Measurements from ENCODE around the gene FHIT. TPM values are rescaled to one million over a fixed set of nuclear protein-coding genes. Genes with fewer than 3 reads are reported as not detected.
"Not testable (repeated sequence)": the region's sequence is repeated elsewhere in the genome, so short reads cannot be mapped to it uniquely, and the experiment has no call there.

Gene FHIT
- total RNA-seq, 4 donors from 2014 or later = 4.6 to 6.1 (median 5.7) TPM

- intact Hi-C loops (cut with DNase I) = no loop called here
- TF ChIP-seq POLR2A (IDR thresholded peaks at IDR 0.05; ENCODE audit: low read depth) = no peak
- TF ChIP-seq EP300 (IDR thresholded peaks at IDR 0.05) = no peak
- no peak for TF ChIP-seq POLR2AphosphoS5 (IDR thresholded peaks at IDR 0.05)
- no peak for TF ChIP-seq CTCF (IDR thresholded peaks at IDR 0.05)
- WGBS = 96% methylated on average over 3 of the region's 3 CpGs
- Histone ChIP-seq H3K4me1 (no peaks in the 10 kb centered on the region), H3K27ac (replicated peaks in 1 of 4) (no peak overlapping the region), H3K36me3 (no peaks in the 10 kb centered on the region), H3K4me3 (no peak overlapping the region), H3K27me3 (no peaks in the 10 kb centered on the region), H3K9me3 (peaks cover 0 to 9% (median 2%) of the 10 kb centered on the region in 4 donors)
- DNase-seq (ENCODE audit: extremely low spot score) = no peak
These were observed 260.9 kb downstream of the FHIT start for GRCh38 chr3:60990442-60990730.

- DNase-seq (ENCODE audit: extremely low spot score) = no peak
- 76% methylated on average over 11 of the region's 11 CpGs for WGBS
- TF ChIP-seq POLR2A (IDR thresholded peaks at IDR 0.05; ENCODE audit: low read depth) (no peak), EP300 (IDR thresholded peaks at IDR 0.05) (no peak), POLR2AphosphoS5 (IDR thresholded peaks at IDR 0.05) (no peak), CTCF (IDR thresholded peaks at IDR 0.05) (no peak)
- intact Hi-C loops (cut with DNase I) = no loop called here
- no peak overlapping the region for H3K27ac ChIP-seq (replicated peaks in 1 of 4)
- no peaks in the 10 kb centered on the region for H3K4me1 ChIP-seq
- H3K4me3 ChIP-seq = no peak overlapping the region
- H3K27me3 ChIP-seq = no peaks in the 10 kb centered on the region
- H3K36me3 ChIP-seq = no peaks in the 10 kb centered on the region
- H3K9me3 ChIP-seq = peaks cover 0 to 13% (median 3%) of the 10 kb centered on the region in 4 donors
These were observed 261.4 kb downstream of the FHIT start for GRCh38 chr3:60989626-60990441.

GRCh38 chr3:60987191-60987590 is 264.1 kb downstream of the FHIT start:
- WGBS = 100% methylated on average over 1 of the region's 1 CpG
- H3K4me3 ChIP-seq; intact Hi-C loops (cut with DNase I); DNase-seq (ENCODE audit: extremely low spot score); H3K27ac ChIP-seq (replicated peaks in 1 of 4); H3K36me3 ChIP-seq; H3K27me3 ChIP-seq; H3K4me1 ChIP-seq: not testable (repeated sequence)
- peaks cover 0 to 22% (median 3%) of the 10 kb centered on the region in 4 donors for H3K9me3 ChIP-seq

- WGBS = 91% methylated on average over 3 of the region's 3 CpGs
- no peaks in the 10 kb centered on the region for H3K27me3 ChIP-seq
- H3K36me3 ChIP-seq = no peaks in the 10 kb centered on the region
- no peaks in the 10 kb centered on the region for H3K4me1 ChIP-seq
- H3K27ac ChIP-seq (replicated peaks in 1 of 4) = no peak overlapping the region
- intact Hi-C loops (cut with DNase I) = no loop called here
- no peak for TF ChIP-seq POLR2A (IDR thresholded peaks at IDR 0.05; ENCODE audit: low read depth)
- no peak for TF ChIP-seq EP300 (IDR thresholded peaks at IDR 0.05)
- TF ChIP-seq CTCF (IDR thresholded peaks at IDR 0.05) = no peak
- no peak overlapping the region for H3K4me3 ChIP-seq
- DNase-seq (ENCODE audit: extremely low spot score) = no peak
- peaks cover 0 to 22% (median 3%) of the 10 kb centered on the region in 4 donors for H3K9me3 ChIP-seq
These were observed 264.7 kb downstream of the FHIT start for GRCh38 chr3:60986552-60986951.

- Histone ChIP-seq H3K4me1 (peaks cover 0 to 10% (median 0%) of the 10 kb centered on the region in 4 donors), H3K4me3 (no peak overlapping the region), H3K36me3 (no peaks in the 10 kb centered on the region), H3K9me3 (peaks cover 0 to 22% (median 3%) of the 10 kb centered on the region in 4 donors), H3K27ac (replicated peaks in 1 of 4) (no peak overlapping the region), H3K27me3 (no peaks in the 10 kb centered on the region)
- DNase-seq (ENCODE audit: extremely low spot score) = no peak
- TF ChIP-seq POLR2AphosphoS5 (IDR thresholded peaks at IDR 0.05) (no peak), POLR2A (IDR thresholded peaks at IDR 0.05; ENCODE audit: low read depth) (no peak), CTCF (IDR thresholded peaks at IDR 0.05) (no peak), EP300 (IDR thresholded peaks at IDR 0.05) (no peak)
- intact Hi-C loops (cut with DNase I) = no loop called here
- 95% methylated on average over 1 of the region's 1 CpG for whole genome bisulfite sequencing
These were observed 267.3 kb downstream of the FHIT start for GRCh38 chr3:60983906-60984305.

All from esophagus muscularis mucosa (tissue), 4 donors.